ENCODE results near the gene PGBD5.

The PGBD5 gene

GRCh38 chr1:230350208-230350921 is 75.8 kb downstream of the PGBD5 start:
- peak in 1 of 56 donors; percentile 44 for DNase-seq

GRCh38 chr1:230349020-230349393 is 77.1 kb downstream of the PGBD5 start:
- DNase-seq: no peak

- DNase-seq: peak in 6 of 56 donors; percentile 23 to 58 (median 36)
Observed at GRCh38 chr1:230348386-230349019, 77.6 kb downstream of the PGBD5 start.

GRCh38 chr1:230347896-230348295 is 78.2 kb downstream of the PGBD5 start:
- DNase-seq: no peak

- DNase-seq: peak in 27 of 56 donors; percentile 16 to 80 (median 49)
Observed at GRCh38 chr1:230345139-230345885, 80.8 kb downstream of the PGBD5 start.

GRCh38 chr1:230342699-230343098 is 83.4 kb downstream of the PGBD5 start:
- DNase-seq: no peak

- DNase-seq: peak in 2 of 56 donors; percentile 27
Observed at GRCh38 chr1:230342019-230342418, 84.1 kb downstream of the PGBD5 start.

- DNase-seq: no peak
Observed at GRCh38 chr1:230341162-230341546, 85.0 kb downstream of the PGBD5 start.

GRCh38 chr1:230340526-230341161 is 85.5 kb downstream of the PGBD5 start:
- peak in 1 of 56 donors; percentile 55 for DNase-seq

GRCh38 chr1:230339033-230339432 is 87.1 kb downstream of the PGBD5 start:
- DNase-seq: no peak

GRCh38 chr1:230337266-230337665 is 88.9 kb downstream of the PGBD5 start:
- no peak for DNase-seq

- DNase-seq: no peak
Observed at GRCh38 chr1:230335861-230336522, 90.1 kb downstream of the PGBD5 start.

GRCh38 chr1:230334447-230334837 is 91.7 kb downstream of the PGBD5 start:
- no peak for DNase-seq

- DNase-seq: peak in 8 of 56 donors; percentile 17 to 55 (median 50)
Observed at GRCh38 chr1:230333590-230334446, 92.3 kb downstream of the PGBD5 start.

- DNase-seq: no peak
Observed at GRCh38 chr1:230332575-230333066, 93.5 kb downstream of the PGBD5 start.

GRCh38 chr1:230332061-230332460 is 94.1 kb downstream of the PGBD5 start:
- no peak for DNase-seq

- no peak for DNase-seq
Observed at GRCh38 chr1:230330157-230330556, 96.0 kb downstream of the PGBD5 start.

- DNase-seq: no peak
Observed at GRCh38 chr1:230328342-230329015, 97.7 kb downstream of the PGBD5 start.

- no peak for DNase-seq
Observed at GRCh38 chr1:230327892-230328284, 98.2 kb downstream of the PGBD5 start.

Measured in amygdala (tissue), 56 donors.